T-helper 9 cell (primary cell): Measurements from ENCODE around the gene IQSEC2.

ENCODE experiments used
- DNase-seq: peaks from one replicate; pipeline ENCODE4 v3.0.0-alpha.2; 2020

The IQSEC2 gene

GRCh38 chrX:53266914-53267313 is 14.5 kb downstream of the IQSEC2 start:
- DNase-seq: no peak

GRCh38 chrX:53265771-53266574 is 15.4 kb downstream of the IQSEC2 start:
- DNase-seq: no peak

- DNase-seq: no peak
These were observed 17.7 kb downstream of the IQSEC2 start for GRCh38 chrX:53263597-53264094.

- DNase-seq: no peak
These were observed 18.4 kb downstream of the IQSEC2 start for GRCh38 chrX:53262918-53263394.

GRCh38 chrX:53262189-53262917 is 19.0 kb downstream of the IQSEC2 start:
- DNase-seq: no peak

- no peak for DNase-seq
These were observed 19.9 kb downstream of the IQSEC2 start for GRCh38 chrX:53261355-53261972.

GRCh38 chrX:53260836-53261235 is 20.5 kb downstream of the IQSEC2 start:
- no peak for DNase-seq

GRCh38 chrX:53257670-53258423 is 23.5 kb downstream of the IQSEC2 start:
- no peak for DNase-seq

- no peak for DNase-seq
These were observed 24.2 kb downstream of the IQSEC2 start for GRCh38 chrX:53257166-53257565.

- no peak for DNase-seq
These were observed 24.8 kb downstream of the IQSEC2 start for GRCh38 chrX:53256446-53257041.

- DNase-seq: no peak
These were observed 25.6 kb downstream of the IQSEC2 start for GRCh38 chrX:53255738-53256191.

GRCh38 chrX:53254570-53255461 is 26.6 kb downstream of the IQSEC2 start:
- no peak for DNase-seq

- no peak for DNase-seq
These were observed 27.9 kb downstream of the IQSEC2 start for GRCh38 chrX:53253293-53254020.

GRCh38 chrX:53251307-53251706 is 30.1 kb downstream of the IQSEC2 start:
- no peak for DNase-seq

GRCh38 chrX:53250556-53250955 is 30.8 kb downstream of the IQSEC2 start:
- no peak for DNase-seq

- DNase-seq: no peak
These were observed 31.9 kb downstream of the IQSEC2 start for GRCh38 chrX:53249408-53250042.

GRCh38 chrX:53247928-53248327 is 33.5 kb downstream of the IQSEC2 start:
- no peak for DNase-seq

GRCh38 chrX:53246231-53246630 is 35.2 kb downstream of the IQSEC2 start:
- DNase-seq: no peak

GRCh38 chrX:53244610-53245009 is 36.8 kb downstream of the IQSEC2 start:
- DNase-seq: no peak

GRCh38 chrX:53242310-53242709 is 39.1 kb downstream of the IQSEC2 start:
- DNase-seq: no peak
